GM19023 (cell line): ENCODE results near the gene CCL4.

ENCODE experiments used
- ATAC-seq: cut with Tn5 transposase; IDR thresholded peaks from one replicate; pipeline ENCODE4 v1.9.1; 2021; ENCODE audit warnings: mild to moderate bottlenecking, moderate library complexity; ENCODE audit not compliant: unreplicated experiment

The CCL4 gene

GRCh38 chr17:36142806-36143205, 39.2 kb downstream of the CCL4 start:
- no peak for ATAC-seq

DNA sequence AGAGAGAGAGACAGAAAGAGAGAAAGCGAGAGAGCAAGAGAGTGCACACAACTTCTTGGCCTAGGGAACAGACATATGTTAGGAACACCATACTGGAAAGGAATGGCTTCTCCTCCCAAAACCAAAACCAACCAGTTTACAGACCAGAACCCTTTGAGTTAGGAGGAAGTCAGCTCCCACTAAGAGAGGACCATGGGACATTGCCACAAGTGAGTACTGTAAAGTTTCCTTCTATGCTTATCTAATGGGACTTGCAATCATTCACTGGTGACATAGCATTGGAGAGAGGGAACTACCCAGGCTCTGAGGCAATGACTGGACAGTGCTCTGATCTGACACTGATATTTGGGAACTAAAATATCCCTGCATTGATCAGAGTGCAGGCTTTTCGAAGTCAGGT, 40.4 kb downstream of the CCL4 start:
- no peak for ATAC-seq

- no peak for ATAC-seq
These were observed 41.5 kb downstream of the CCL4 start for GRCh38 chr17:36144981-36145729.

- no peak for ATAC-seq
These were observed 44.0 kb downstream of the CCL4 start for GRCh38 chr17:36147601-36148000.

DNA sequence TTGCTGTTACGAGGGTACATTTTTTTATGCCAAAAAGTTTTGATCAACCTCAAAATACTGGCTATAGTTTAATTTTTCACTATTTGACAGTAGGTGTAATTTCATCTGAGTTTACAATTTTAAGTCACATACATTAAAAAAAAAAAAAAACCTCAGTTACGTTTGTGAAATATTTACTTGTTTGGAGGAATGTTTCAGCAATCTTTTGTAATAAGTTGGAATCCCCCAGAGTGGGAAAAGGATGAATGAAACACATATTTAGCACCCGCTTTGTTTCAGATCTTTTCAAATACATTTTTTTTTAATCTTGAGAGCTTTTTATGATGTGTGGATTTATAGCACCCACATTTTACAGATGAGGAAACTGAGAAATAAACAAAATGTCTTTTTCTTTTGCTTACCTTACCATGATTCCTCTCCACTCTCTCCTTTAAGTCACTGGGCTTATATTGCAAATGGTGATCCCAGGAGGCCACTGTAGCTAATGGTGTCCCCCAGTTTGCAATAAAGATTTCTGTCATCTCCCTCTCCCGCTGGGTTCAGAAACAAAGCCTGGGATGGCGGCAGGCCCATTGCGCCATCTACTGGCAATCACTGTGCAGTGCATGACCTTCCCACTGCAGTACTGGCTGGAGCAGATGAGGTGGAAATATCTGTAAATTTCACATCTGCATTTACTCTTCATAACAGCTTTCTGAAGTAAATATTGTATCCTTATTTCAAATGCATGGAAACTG, 45.1 kb downstream of the CCL4 start:
- no peak for ATAC-seq

DNA sequence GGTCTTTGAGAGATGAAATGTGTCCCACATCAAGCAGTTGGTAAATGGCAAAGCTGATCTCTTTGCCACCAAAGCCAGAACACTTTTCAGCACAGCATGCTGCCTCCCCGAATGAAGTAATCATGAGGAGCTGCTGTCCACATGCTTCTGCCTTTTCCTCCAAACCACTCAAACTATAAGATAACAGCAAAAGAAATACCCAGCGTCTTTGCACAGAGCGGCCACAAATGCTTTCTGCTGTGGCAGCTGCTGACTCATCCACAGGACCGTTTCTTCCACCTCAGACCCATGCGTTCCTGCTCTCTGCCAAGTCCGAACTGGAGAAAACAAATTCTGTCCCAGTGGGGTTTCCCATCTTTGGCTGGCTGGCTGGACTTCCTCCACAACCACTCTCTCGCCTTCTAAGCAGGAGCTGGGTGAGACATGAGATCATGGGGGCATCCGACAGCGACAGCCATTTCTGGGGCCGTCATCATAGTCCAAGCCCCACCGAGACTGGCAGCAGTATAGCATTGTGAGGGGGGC, 45.7 kb downstream of the CCL4 start:
- no peak for ATAC-seq

- no peak for ATAC-seq
These were observed 48.4 kb downstream of the CCL4 start for GRCh38 chr17:36151891-36152638.

DNA sequence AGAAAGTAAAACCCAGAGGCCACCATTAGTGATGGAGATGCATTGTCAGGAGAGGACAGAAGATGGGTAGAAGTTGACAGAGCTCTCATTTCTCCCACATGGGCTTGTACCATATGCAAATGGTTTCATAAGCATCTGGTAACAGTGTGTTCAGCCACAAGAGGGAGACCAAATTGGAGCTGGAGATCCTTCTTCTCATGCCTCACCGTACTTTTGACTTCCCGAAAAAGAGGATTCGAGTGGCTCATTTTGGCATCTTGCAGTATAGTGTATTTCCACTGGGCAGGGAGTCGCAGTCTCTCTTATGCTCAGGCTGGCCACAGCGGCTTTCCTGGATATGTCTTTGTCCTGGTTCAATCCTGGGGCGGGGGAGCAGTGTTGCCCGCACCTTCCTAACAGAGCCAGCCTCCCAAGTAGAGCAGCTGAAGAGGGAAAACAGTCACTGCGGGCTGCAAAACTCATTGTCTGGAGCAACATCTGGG, 49.1 kb downstream of the CCL4 start:
- ATAC-seq, result no peak

DNA sequence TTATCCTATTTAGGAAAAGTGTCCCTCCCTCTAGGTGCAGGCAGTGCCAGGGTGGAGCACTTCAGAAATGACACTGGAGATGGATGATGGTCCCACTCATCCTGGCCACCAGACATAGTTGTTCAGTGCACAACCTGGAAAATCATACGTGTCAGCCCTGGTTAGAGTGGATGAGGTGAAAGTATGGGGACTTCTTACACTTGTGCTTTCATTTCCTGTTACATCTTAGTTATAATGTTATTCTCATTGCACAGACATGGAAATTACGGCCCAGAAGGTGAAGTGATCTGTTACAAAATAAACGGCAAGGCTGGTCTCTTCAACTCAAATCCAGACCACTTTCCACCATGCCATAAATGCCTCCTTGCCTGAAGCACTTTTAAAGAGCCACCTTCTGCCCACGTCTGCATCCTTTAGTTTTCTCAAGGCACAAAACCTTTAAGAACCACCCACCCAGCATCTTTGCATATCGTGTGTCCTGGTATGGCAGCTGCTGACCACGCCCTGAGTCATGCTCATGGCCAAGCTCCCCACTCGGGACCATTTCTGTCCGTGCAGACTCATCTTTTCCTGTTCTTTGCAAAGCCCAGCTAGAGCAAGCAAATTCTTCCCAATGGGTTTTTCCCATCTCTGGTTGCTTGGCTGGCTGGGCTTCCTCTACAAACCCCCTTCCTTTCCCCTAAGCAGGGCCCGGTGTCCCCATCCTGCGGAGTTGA, 50.4 kb downstream of the CCL4 start:
- ATAC-seq, result no peak
